RWPE2 (cell line): ENCODE measurements around the gene SPIB.
"Not testable (repeated sequence)": the region's sequence is repeated elsewhere in the genome, so short reads cannot be mapped to it uniquely, and the experiment has no call there.

Experiments used
- ATAC-seq: fragments of 200-7000 bp; cut with Tn5 transposase; 3 replicates; pipeline ENCODE4 v1.9.1; 2021; ENCODE audit warnings: low read depth
- DNase-seq: peaks from one replicate; pipeline ENCODE4 v3.0.0-alpha.2; 2020; ENCODE audit warnings: low spot score
- H3K27ac ChIP-seq: fragments of 450-650 bp; 2 replicates; pipeline ENCODE4 v1.5.1; 2017; ENCODE audit warnings: mild to moderate bottlenecking; ENCODE audit not compliant: poor library complexity, severe bottlenecking
- H3K27me3 ChIP-seq: fragments of 250-450 bp; sonication (Bioruptor Pico); 2 replicates; pipeline ENCODE4 v1.5.1; 2021; ENCODE audit warnings: mild to moderate bottlenecking, moderate library complexity; ENCODE audit not compliant: insufficient read depth, poor library complexity, severe bottlenecking
- H3K36me3 ChIP-seq: fragments of 250-450 bp; sonication (Bioruptor Pico); 2 replicates; pipeline ENCODE4 v1.5.1; 2020; ENCODE audit warnings: low read depth, mild to moderate bottlenecking, moderate library complexity
- H3K4me1 ChIP-seq: fragments of 250-450 bp; sonication (Bioruptor Pico); 2 replicates; pipeline ENCODE4 v1.5.1; 2021; ENCODE audit warnings: mild to moderate bottlenecking, moderate library complexity; ENCODE audit not compliant: insufficient read depth, poor library complexity, severe bottlenecking
- H3K4me3 ChIP-seq: fragments of 250-450 bp; sonication (Bioruptor Pico); 2 replicates; pipeline ENCODE4 v1.5.1; 2021; ENCODE audit warnings: mild to moderate bottlenecking, moderate library complexity; ENCODE audit not compliant: severe bottlenecking
- H3K9me3 ChIP-seq: fragments of 250-450 bp; sonication (Bioruptor Pico); 2 replicates; pipeline ENCODE4 v1.5.1; 2021; ENCODE audit warnings: mild to moderate bottlenecking, moderate library complexity; ENCODE audit not compliant: severe bottlenecking
- TF ChIP-seq, protein P1 (sequence below): fragments of 450-650 bp; IDR thresholded peaks from one replicate; pipeline ENCODE4 v1.5.1; 2017; ENCODE audit warnings: mild to moderate bottlenecking, moderate library complexity; ENCODE audit not compliant: poor library complexity, severe bottlenecking

Gene SPIB

DNA sequence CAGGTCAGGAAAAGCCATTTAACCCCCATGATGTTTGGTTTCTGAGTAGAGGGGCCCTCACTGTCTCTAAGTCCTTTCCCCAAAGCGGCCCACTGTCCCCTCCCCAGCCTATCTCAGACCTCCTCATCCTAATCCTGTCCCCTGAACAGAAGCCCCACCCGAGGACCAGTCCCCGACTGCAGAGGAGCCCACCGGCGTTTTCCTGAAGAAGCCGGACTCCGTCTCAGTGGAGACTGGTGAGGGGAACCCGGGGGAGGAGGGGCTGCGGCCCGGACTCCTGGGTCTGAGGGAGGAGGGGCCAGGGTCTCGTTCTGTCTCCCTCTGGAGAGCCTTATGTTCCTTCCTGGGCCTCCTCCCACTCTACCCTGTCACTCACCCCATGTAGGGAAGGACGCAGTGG is 16.9 kb downstream of the SPIB start:
- peaks cover 9% of the 10 kb centered on the region for H3K27me3 ChIP-seq
- H3K9me3 ChIP-seq: no peaks in the 10 kb centered on the region
- TF ChIP-seq, protein P1, sequence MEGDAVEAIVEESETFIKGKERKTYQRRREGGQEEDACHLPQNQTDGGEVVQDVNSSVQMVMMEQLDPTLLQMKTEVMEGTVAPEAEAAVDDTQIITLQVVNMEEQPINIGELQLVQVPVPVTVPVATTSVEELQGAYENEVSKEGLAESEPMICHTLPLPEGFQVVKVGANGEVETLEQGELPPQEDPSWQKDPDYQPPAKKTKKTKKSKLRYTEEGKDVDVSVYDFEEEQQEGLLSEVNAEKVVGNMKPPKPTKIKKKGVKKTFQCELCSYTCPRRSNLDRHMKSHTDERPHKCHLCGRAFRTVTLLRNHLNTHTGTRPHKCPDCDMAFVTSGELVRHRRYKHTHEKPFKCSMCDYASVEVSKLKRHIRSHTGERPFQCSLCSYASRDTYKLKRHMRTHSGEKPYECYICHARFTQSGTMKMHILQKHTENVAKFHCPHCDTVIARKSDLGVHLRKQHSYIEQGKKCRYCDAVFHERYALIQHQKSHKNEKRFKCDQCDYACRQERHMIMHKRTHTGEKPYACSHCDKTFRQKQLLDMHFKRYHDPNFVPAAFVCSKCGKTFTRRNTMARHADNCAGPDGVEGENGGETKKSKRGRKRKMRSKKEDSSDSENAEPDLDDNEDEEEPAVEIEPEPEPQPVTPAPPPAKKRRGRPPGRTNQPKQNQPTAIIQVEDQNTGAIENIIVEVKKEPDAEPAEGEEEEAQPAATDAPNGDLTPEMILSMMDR: no peak
- H3K4me1 ChIP-seq: no peaks in the 10 kb centered on the region
- H3K27ac ChIP-seq: no peak overlapping the region
- ATAC-seq (no peak), DNase-seq (no peak)
- no peak overlapping the region for H3K4me3 ChIP-seq
- H3K36me3 ChIP-seq: no peaks in the 10 kb centered on the region

DNA sequence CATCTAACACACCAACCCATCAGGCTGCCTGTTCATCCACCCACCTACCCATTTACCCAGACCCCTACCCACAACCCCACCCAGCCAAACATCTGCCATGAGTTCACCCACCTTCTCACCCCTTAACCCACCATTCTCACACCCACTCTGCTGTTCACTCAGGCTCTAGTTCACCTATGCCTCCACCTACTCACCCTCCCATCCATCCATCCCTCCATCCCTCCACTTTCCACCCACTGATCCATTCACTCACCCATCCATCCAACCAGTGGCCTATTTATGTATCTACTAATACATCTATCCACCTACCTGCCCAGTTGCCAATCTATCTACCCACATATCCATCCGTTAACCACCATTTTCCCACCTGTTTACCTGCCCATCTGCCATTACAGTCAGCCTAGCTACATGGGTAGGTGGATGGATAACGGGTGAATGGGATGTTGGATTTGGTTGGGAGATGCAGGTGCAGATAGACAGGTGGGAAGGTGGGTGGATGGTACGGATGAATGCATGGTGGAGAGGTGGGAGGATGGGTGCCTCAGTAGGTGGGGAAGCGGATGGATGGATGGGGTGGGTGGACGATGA is 19.2 kb downstream of the SPIB start:
- Histone ChIP-seq H3K9me3 (no peaks in the 10 kb centered on the region), H3K27me3 (peaks cover 1% of the 10 kb centered on the region), H3K36me3 (no peaks in the 10 kb centered on the region), H3K27ac (no peak overlapping the region), H3K4me3 (no peak overlapping the region), H3K4me1 (no peaks in the 10 kb centered on the region)
- TF ChIP-seq, protein P1: no peak
- DNase-seq (no peak), ATAC-seq (no peak)

DNA sequence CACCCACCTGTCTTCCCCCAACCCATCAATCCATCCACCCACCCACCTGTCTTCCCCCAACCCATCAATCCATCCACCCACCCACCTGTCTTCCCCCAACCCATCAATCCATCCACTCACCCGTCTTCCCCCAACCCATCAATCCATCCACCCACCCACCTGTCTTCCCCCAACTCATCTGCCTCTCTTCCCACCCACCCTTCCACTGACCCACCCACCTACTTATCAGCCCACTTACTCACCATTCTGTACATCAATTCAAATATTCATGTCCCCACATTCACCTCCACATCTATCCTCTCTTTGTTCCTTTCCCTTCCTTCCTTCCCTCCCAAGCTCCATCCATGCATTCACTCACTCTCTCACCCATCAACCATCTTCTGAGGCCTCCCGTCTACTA is 20.4 kb downstream of the SPIB start:
- not testable (repeated sequence) for H3K27ac ChIP-seq, ATAC-seq, H3K27me3 ChIP-seq, DNase-seq, H3K9me3 ChIP-seq, H3K4me1 ChIP-seq, H3K4me3 ChIP-seq, H3K36me3 ChIP-seq

DNA sequence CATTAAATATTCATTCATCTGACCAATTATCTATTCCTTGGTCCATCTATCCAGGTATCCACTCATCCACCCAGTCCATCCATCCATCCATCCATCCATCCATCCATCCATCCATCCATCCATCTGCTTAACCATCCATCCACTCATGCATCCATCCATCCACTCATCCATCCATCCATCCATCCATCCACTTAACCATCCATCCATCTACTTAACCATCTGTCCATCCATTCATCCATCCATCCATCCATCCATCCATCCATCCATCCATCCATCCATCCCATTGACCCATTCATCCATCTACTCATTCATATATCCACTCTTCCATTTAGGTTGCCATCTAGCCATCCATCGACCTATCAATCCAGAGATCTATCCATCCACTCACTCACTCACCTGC is 25.3 kb downstream of the SPIB start:
- Histone ChIP-seq H3K27me3 (no peaks in the 10 kb centered on the region), H3K36me3 (no peaks in the 10 kb centered on the region), H3K4me1 (no peaks in the 10 kb centered on the region), H3K4me3 (no peak overlapping the region), H3K27ac (no peak overlapping the region), H3K9me3 (no peaks in the 10 kb centered on the region)
- TF ChIP-seq, protein P1: no peak
- ATAC-seq: no peak
- no peak for DNase-seq

DNA sequence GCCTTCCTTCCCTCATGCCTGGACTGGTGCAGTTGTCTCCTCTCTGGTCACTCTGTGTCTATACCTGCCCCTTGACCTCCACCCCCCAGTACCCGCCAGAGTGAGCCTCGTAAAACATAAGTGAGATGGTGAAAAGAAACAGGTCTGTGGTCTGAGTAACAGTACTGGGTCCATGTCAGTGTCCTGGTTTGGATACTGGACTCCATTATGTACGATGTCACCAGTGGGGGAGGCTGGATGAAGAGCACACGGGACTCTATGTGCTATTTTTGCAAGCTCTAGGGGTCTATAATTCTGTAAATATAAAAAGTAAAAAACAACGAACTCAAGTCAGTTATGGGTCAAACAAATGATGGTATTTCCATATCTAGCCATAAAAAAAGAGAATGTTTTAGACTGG is 28.3 kb downstream of the SPIB start:
- Histone ChIP-seq H3K4me1 (no peaks in the 10 kb centered on the region), H3K36me3 (no peaks in the 10 kb centered on the region), H3K27ac (no peak overlapping the region), H3K9me3 (no peaks in the 10 kb centered on the region), H3K27me3 (peaks cover 7% of the 10 kb centered on the region), H3K4me3 (no peak overlapping the region)
- DNase-seq: no peak
- no peak for ATAC-seq
- TF ChIP-seq, protein P1: no peak
